WERI-Rb-1 (cell line): ENCODE results near the gene RASGRF1.

Source experiments
- DNase-seq: peaks from one replicate; pipeline ENCODE4 v3.0.0-alpha.2; 2020
- H3K27ac ChIP-seq: fragments of 250-450 bp; sonication (Bioruptor Pico); 2 replicates; pipeline ENCODE4 v1.5.1; 2020; ENCODE audit warnings: mild to moderate bottlenecking, moderate library complexity
- H3K27me3 ChIP-seq: fragments of 250-450 bp; sonication (Bioruptor Pico); 2 replicates; pipeline ENCODE4 v1.5.1; 2021; ENCODE audit warnings: mild to moderate bottlenecking, low read depth, moderate library complexity; ENCODE audit not compliant: insufficient read depth, severe bottlenecking
- H3K36me3 ChIP-seq: fragments of 250-450 bp; sonication (Bioruptor Pico); 2 replicates; pipeline ENCODE4 v1.5.1; 2020; ENCODE audit warnings: mild to moderate bottlenecking, moderate library complexity
- H3K4me3 ChIP-seq: 2 replicates; pipeline ENCODE4 v1.5.1; 2011; ENCODE audit warnings: low read depth, mild to moderate bottlenecking, control low read depth, low read length
- H3K9me3 ChIP-seq: fragments of 250-450 bp; sonication (Bioruptor Pico); 2 replicates; pipeline ENCODE4 v1.5.1; 2021; ENCODE audit warnings: mild to moderate bottlenecking, moderate library complexity; ENCODE audit not compliant: severe bottlenecking
- TF ChIP-seq, protein P1 (sequence below): IDR thresholded peaks from 2 replicates; pipeline ENCODE4 v1.5.1; 2011; ENCODE audit warnings: low read depth, mild to moderate bottlenecking, control low read depth, inconsistent platforms, low read length

Gene RASGRF1

DNA sequence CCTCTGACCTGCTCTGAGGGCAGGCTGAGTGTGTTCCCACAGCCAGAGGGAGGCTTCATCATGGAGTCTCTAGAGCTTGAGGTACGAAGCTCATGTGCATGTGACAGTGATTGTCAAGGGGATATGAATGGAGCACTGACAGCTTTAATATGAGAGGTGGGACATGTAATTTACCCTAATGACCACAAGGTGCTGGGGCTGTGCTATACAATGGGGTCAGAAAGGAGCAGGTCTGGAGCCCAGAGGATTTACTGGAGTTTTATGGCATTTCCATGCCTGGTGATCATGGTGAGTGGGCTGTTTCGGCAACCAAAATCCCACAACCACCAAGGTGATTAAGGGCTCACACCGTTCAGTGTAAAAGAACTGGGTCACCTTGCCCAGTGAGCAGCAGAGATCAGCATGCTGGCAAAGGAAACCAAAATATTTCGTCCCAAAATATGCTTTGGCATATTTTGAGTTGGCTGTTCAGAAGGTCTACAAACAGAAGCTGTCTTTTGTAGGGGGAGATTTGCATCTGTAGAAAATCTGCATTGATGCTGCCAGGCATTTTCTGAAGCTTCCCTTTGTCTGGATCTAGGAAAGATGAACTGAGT lies 40.1 kb upstream of the RASGRF1 start:
- Histone ChIP-seq H3K4me3 (no peak overlapping the region), H3K27ac (no peak overlapping the region), H3K27me3 (no peaks in the 10 kb centered on the region), H3K9me3 (no peaks in the 10 kb centered on the region), H3K36me3 (no peaks in the 10 kb centered on the region)
- DNase-seq: peak; percentile 16
- TF ChIP-seq, protein P1, sequence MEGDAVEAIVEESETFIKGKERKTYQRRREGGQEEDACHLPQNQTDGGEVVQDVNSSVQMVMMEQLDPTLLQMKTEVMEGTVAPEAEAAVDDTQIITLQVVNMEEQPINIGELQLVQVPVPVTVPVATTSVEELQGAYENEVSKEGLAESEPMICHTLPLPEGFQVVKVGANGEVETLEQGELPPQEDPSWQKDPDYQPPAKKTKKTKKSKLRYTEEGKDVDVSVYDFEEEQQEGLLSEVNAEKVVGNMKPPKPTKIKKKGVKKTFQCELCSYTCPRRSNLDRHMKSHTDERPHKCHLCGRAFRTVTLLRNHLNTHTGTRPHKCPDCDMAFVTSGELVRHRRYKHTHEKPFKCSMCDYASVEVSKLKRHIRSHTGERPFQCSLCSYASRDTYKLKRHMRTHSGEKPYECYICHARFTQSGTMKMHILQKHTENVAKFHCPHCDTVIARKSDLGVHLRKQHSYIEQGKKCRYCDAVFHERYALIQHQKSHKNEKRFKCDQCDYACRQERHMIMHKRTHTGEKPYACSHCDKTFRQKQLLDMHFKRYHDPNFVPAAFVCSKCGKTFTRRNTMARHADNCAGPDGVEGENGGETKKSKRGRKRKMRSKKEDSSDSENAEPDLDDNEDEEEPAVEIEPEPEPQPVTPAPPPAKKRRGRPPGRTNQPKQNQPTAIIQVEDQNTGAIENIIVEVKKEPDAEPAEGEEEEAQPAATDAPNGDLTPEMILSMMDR: peak; percentile 53

DNA sequence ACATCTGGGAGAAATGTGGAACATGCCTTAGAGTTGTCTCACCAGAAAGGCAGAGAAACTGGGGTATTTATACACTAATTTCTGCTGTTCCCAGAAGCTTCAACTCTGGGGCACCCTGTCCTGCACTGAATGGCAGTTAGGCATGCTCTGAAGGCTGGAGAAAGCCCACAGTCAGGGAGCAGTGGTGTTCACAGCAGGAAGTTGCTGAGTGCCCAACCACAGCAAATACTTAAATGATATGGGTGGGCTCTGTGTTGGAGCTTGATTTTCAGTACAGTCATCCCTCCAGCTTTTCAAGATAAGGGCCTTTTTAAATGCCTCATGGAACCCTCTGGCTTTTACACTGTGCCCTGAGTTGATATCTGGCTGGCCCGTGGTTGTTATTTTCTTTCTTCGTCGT lies 38.7 kb upstream of the RASGRF1 start:
- Histone ChIP-seq H3K4me3 (no peak overlapping the region), H3K27me3 (no peaks in the 10 kb centered on the region), H3K36me3 (no peaks in the 10 kb centered on the region), H3K9me3 (no peaks in the 10 kb centered on the region), H3K27ac (no peak overlapping the region)
- DNase-seq: no peak
- TF ChIP-seq, protein P1: no peak

DNA sequence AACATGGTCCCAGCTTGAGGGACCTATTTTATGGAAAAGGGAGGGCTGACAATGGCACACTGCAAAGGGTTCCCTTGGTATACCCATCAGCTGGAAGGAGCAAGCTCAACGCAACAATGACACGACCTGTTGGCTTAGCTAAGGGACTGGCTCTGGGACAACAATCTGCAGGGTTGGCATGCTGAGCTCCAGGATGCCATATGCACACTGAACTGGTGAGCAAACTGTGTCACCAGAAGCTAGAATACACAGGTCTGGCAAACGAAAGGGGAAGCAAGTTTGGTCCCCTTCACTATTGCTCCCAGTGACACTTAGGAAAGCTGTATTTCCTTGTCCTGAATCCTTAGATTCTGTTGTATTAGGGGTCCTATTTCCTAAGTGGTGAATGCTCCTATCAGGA lies 38.0 kb upstream of the RASGRF1 start:
- TF ChIP-seq, protein P1: no peak
- no peak for DNase-seq
- Histone ChIP-seq H3K4me3 (no peak overlapping the region), H3K27ac (no peak overlapping the region), H3K36me3 (no peaks in the 10 kb centered on the region), H3K27me3 (no peaks in the 10 kb centered on the region), H3K9me3 (no peaks in the 10 kb centered on the region)

DNA sequence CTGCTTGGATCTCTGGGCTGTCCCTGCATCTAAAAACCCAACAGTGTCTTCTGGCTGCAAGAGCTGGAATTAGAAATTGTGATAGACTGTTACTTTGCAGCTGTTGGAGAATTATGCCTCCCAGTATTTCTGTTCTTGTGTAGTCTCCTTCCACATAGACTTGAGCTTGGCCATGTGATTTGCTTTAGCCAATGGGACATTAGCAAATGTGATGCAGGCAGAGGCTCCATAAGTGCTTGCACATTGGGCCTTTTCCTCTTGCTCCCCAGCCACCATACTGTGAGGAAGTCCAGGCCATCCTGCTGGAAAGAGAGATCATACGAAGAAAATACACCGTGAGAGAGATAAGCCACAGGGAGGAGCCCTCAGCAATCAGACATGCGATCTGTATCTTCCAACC lies 33.8 kb upstream of the RASGRF1 start:
- DNase-seq: no peak
- H3K4me3 ChIP-seq: no peak overlapping the region

DNA sequence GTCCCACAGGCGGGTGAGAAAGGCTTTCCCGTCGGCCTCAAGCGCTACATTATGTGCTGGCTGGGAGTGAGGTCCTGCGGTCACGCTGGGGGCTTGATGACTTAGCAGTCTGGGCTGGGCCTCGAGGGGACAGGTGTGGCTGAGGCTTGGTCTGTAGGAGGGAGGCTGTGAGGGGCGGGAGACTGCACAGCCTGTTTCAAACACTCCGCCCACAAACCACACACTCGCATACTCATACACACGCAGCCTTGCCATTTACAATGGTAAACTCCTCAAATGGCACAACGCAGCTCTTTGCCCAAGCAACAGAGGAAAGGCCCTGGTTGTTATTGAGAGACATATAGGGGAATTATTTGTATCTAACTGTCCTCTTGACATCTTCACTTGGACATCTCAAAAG lies 32.4 kb upstream of the RASGRF1 start:
- no peaks in the 10 kb centered on the region for H3K9me3 ChIP-seq
- TF ChIP-seq, protein P1: no peak
- no peak for DNase-seq
- no peaks in the 10 kb centered on the region for H3K27me3 ChIP-seq
- no peak overlapping the region for H3K27ac ChIP-seq
- H3K36me3 ChIP-seq: no peaks in the 10 kb centered on the region
- H3K4me3 ChIP-seq: no peak overlapping the region

More for the DNA sequence above, 33.8 kb upstream of the RASGRF1 start:
- TF ChIP-seq, protein P1: no peak
- Histone ChIP-seq H3K27ac (no peak overlapping the region), H3K36me3 (no peaks in the 10 kb centered on the region), H3K27me3 (no peaks in the 10 kb centered on the region), H3K9me3 (no peaks in the 10 kb centered on the region)

DNA sequence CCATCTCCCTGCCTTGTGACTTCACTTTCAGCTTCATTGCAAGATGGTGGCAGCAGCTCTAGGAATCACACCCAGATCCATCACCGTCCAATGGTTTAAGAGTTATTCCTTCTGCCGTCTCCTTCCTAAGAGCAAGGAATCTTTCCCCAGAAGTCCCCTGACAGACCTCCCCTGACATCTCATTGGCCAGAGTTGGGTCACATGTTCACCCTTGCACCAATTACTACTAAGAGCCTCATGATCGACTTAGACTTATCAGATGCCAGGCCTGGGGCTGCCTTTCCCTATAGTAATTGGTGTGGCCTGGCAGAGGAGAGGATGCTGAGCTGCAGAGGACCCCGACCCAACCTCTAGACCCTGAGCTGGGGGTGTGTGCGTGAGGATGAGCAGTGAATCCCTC lies 31.8 kb upstream of the RASGRF1 start:
- Histone ChIP-seq H3K4me3 (no peak overlapping the region), H3K27ac (no peak overlapping the region), H3K27me3 (no peaks in the 10 kb centered on the region), H3K36me3 (no peaks in the 10 kb centered on the region), H3K9me3 (no peaks in the 10 kb centered on the region)
- no peak for DNase-seq
- TF ChIP-seq, protein P1: no peak
